Measurements from ENCODE around the gene FSTL4. TPM values are rescaled to one million over a fixed set of nuclear protein-coding genes. Genes with fewer than 3 reads are reported as not detected.

FSTL4 gene
- total RNA-seq, 2 donors from 2014 or later: 0.26 to 1.3 TPM

- Histone ChIP-seq H3K4me3 (no peak overlapping the region), H3K9me3 (no peaks in the 10 kb centered on the region), H3K27ac (no peak overlapping the region), H3K27me3 (no peaks in the 10 kb centered on the region), H3K4me1 (no peaks in the 10 kb centered on the region), H3K36me3 (replicated peaks in 1 of 2; ENCODE audit: insufficient read depth in 1 of 2, low read depth in 2 of 2) (no peaks in the 10 kb centered on the region)
- DNase-seq (no peak), ATAC-seq (no peak)
- TF ChIP-seq, protein P1, sequence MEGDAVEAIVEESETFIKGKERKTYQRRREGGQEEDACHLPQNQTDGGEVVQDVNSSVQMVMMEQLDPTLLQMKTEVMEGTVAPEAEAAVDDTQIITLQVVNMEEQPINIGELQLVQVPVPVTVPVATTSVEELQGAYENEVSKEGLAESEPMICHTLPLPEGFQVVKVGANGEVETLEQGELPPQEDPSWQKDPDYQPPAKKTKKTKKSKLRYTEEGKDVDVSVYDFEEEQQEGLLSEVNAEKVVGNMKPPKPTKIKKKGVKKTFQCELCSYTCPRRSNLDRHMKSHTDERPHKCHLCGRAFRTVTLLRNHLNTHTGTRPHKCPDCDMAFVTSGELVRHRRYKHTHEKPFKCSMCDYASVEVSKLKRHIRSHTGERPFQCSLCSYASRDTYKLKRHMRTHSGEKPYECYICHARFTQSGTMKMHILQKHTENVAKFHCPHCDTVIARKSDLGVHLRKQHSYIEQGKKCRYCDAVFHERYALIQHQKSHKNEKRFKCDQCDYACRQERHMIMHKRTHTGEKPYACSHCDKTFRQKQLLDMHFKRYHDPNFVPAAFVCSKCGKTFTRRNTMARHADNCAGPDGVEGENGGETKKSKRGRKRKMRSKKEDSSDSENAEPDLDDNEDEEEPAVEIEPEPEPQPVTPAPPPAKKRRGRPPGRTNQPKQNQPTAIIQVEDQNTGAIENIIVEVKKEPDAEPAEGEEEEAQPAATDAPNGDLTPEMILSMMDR (IDR thresholded peaks at IDR 0.05): no peak
- TF ChIP-seq POLR2A (IDR thresholded peaks at IDR 0.05): no peak
- intact Hi-C loops (cut with DNase I): no loop called here
- 85 to 87% methylated on average over 5 of the region's 5 CpGs for WGBS, 2 donors
Observed at GRCh38 chr5:133508331-133508730, 104.0 kb downstream of the FSTL4 start.

- Histone ChIP-seq H3K9me3 (no peaks in the 10 kb centered on the region), H3K4me1 (no peaks in the 10 kb centered on the region), H3K27me3 (no peaks in the 10 kb centered on the region), H3K27ac (no peak overlapping the region), H3K4me3 (no peak overlapping the region), H3K36me3 (replicated peaks in 1 of 2; ENCODE audit: insufficient read depth in 1 of 2, low read depth in 2 of 2) (no peaks in the 10 kb centered on the region)
- WGBS, 2 donors: 60 to 67% methylated on average over 5 of the region's 5 CpGs
- TF ChIP-seq, protein P1 (IDR thresholded peaks at IDR 0.05): no peak
- TF ChIP-seq POLR2A (IDR thresholded peaks at IDR 0.05): no peak
- ATAC-seq (no peak), DNase-seq (no peak)
- intact Hi-C loops (cut with DNase I): no loop called here
Observed at GRCh38 chr5:133506181-133506580, 106.2 kb downstream of the FSTL4 start.

DNA sequence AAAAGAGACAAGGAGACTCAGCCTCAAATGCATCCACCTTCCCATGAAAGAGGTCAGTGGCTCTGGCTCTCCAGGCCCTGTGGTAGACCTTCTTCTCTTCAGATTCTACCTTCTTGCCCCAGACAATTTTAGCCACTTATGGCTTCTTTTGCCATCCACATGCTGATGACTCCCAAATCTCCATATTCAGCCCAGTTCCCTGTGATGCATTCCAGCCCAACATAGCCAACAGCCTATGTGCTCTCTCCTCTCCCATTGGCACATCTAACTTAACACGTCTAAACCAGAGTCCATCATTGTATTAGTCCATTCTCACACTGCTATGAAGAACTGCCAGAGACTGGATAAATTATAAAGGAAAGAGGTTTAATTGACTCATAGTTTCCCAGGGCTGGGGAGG, 108.8 kb downstream of the FSTL4 start:
- no peaks in the 10 kb centered on the region for H3K27me3 ChIP-seq
- TF ChIP-seq, protein P1 (IDR thresholded peaks at IDR 0.05): no peak
- TF ChIP-seq POLR2A (IDR thresholded peaks at IDR 0.05): no peak
- WGBS, 2 donors: 85 to 91% methylated on average over 1 of the region's 1 CpG
- ATAC-seq: no peak
- H3K4me1 ChIP-seq: no peaks in the 10 kb centered on the region
- no peak for DNase-seq
- no peaks in the 10 kb centered on the region for H3K36me3 ChIP-seq (replicated peaks in 1 of 2; ENCODE audit: insufficient read depth in 1 of 2, low read depth in 2 of 2)
- no peak overlapping the region for H3K27ac ChIP-seq
- H3K4me3 ChIP-seq: no peak overlapping the region
- no peaks in the 10 kb centered on the region for H3K9me3 ChIP-seq
- intact Hi-C loops (cut with DNase I): no loop called here

- Histone ChIP-seq H3K9me3 (no peaks in the 10 kb centered on the region), H3K4me1 (no peaks in the 10 kb centered on the region), H3K27me3 (no peaks in the 10 kb centered on the region), H3K36me3 (replicated peaks in 1 of 2; ENCODE audit: insufficient read depth in 1 of 2, low read depth in 2 of 2) (no peaks in the 10 kb centered on the region), H3K27ac (no peak overlapping the region), H3K4me3 (no peak overlapping the region)
- WGBS, 2 donors: 82 to 88% methylated on average over 5 of the region's 5 CpGs
- ATAC-seq: no peak
- DNase-seq: no peak
- intact Hi-C loops (cut with DNase I): no loop called here
- no peak for TF ChIP-seq POLR2A (IDR thresholded peaks at IDR 0.05)
- TF ChIP-seq, protein P1 (IDR thresholded peaks at IDR 0.05): no peak
Observed at GRCh38 chr5:133499895-133500294, 112.4 kb downstream of the FSTL4 start.

GRCh38 chr5:133497608-133498348, 114.6 kb downstream of the FSTL4 start:
- Histone ChIP-seq H3K27ac (no peak overlapping the region), H3K27me3 (no peaks in the 10 kb centered on the region), H3K36me3 (replicated peaks in 1 of 2; ENCODE audit: insufficient read depth in 1 of 2, low read depth in 2 of 2) (no peaks in the 10 kb centered on the region), H3K4me3 (no peak overlapping the region), H3K9me3 (no peaks in the 10 kb centered on the region), H3K4me1 (no peaks in the 10 kb centered on the region)
- ATAC-seq (no peak), DNase-seq (no peak)
- intact Hi-C loops (cut with DNase I): no loop called here
- TF ChIP-seq, protein P1 (IDR thresholded peaks at IDR 0.05): no peak
- TF ChIP-seq POLR2A (IDR thresholded peaks at IDR 0.05): no peak
- 83 to 91% methylated on average over 6 of the region's 6 CpGs for WGBS, 2 donors

All from body of pancreas (tissue), 4 donors.